HG02970 (cell line): ENCODE results near the gene CUL7.
"Not testable (repeated sequence)": the region's sequence is repeated elsewhere in the genome, so short reads cannot be mapped to it uniquely, and the experiment has no call there.

Experiments used
- ATAC-seq: cut with Tn5 transposase; IDR thresholded peaks from one replicate; pipeline ENCODE4 v1.9.1; 2021; ENCODE audit warnings: mild to moderate bottlenecking, moderate library complexity, moderate number of reproducible peaks; ENCODE audit not compliant: unreplicated experiment, low FRiP score

Gene CUL7

GRCh38 chr6:43053545-43054205 is at the start of gene CUL7:
CUL7 (minus strand) TSS chr6:43053851; CDS start chr6:43052788, 1,063 bp downstream.
- no peak for ATAC-seq

GRCh38 chr6:43101497-43101896 is 47.8 kb upstream of the CUL7 start:
- no peak for ATAC-seq

GRCh38 chr6:43097502-43097901 is 43.9 kb upstream of the CUL7 start:
- ATAC-seq = no peak

GRCh38 chr6:43097098-43097489 is 43.4 kb upstream of the CUL7 start:
- no peak for ATAC-seq

GRCh38 chr6:43096451-43097097 is 42.9 kb upstream of the CUL7 start:
- ATAC-seq = no peak

- no peak for ATAC-seq
Measured at GRCh38 chr6:43095939-43096338, 42.3 kb upstream of the CUL7 start.

GRCh38 chr6:43093436-43094289 is 40.0 kb upstream of the CUL7 start:
- ATAC-seq = no peak

- no peak for ATAC-seq
Measured at GRCh38 chr6:43092635-43093034, 39.0 kb upstream of the CUL7 start.

- ATAC-seq = no peak
Measured at GRCh38 chr6:43091436-43091991, 37.9 kb upstream of the CUL7 start.

GRCh38 chr6:43091020-43091419 is 37.4 kb upstream of the CUL7 start:
- no peak for ATAC-seq

GRCh38 chr6:43090559-43090956 is 36.9 kb upstream of the CUL7 start:
- no peak for ATAC-seq

- ATAC-seq = no peak
Measured at GRCh38 chr6:43089874-43090558, 36.4 kb upstream of the CUL7 start.

- no peak for ATAC-seq
Measured at GRCh38 chr6:43089467-43089866, 35.8 kb upstream of the CUL7 start.

GRCh38 chr6:43088654-43089056 is 35.0 kb upstream of the CUL7 start:
- ATAC-seq = no peak

GRCh38 chr6:43086022-43086658 is 32.5 kb upstream of the CUL7 start:
- no peak for ATAC-seq

GRCh38 chr6:43082806-43083655 is 29.4 kb upstream of the CUL7 start:
- no peak for ATAC-seq

GRCh38 chr6:43081922-43082321 is 28.3 kb upstream of the CUL7 start:
- not testable (repeated sequence) for ATAC-seq

- no peak for ATAC-seq
Measured at GRCh38 chr6:43081043-43081442, 27.4 kb upstream of the CUL7 start.

- no peak for ATAC-seq
Measured at GRCh38 chr6:43078691-43079090, 25.0 kb upstream of the CUL7 start.
